T-helper 1 cell treated with Interleukin-12 subunit alpha and Interleukin-12 subunit beta and Interleukin-4 antibody, amounts not matched to agents 30 μg/mL and 1 μg/mL, for 36 hours (primary cell): ENCODE data around the gene CFH.
"Not testable (repeated sequence)": the region's sequence is repeated elsewhere in the genome, so short reads cannot be mapped to it uniquely, and the experiment has no call there.

Source experiments
- H3K27ac Mint-ChIP-seq: one replicate; pipeline ENCODE4 v1.8.0; 2021; ENCODE audit warnings: mild to moderate bottlenecking, mixed read lengths
- H3K27me3 Mint-ChIP-seq: one replicate; pipeline ENCODE4 v1.8.0; 2021; ENCODE audit warnings: low read depth, mixed read lengths
- H3K36me3 Mint-ChIP-seq: one replicate; pipeline ENCODE4 v1.8.0; 2021; ENCODE audit warnings: low read depth, mixed read lengths
- H3K4me1 Mint-ChIP-seq: one replicate; pipeline ENCODE4 v1.8.0; 2021; ENCODE audit warnings: low read depth, mixed read lengths
- H3K4me3 Mint-ChIP-seq: one replicate; pipeline ENCODE4 v1.8.0; 2021; ENCODE audit warnings: mild to moderate bottlenecking, moderate library complexity, mixed read lengths
- H3K9me3 Mint-ChIP-seq: one replicate; pipeline ENCODE4 v1.8.0; 2021; ENCODE audit warnings: mixed read lengths

Gene CFH

DNA sequence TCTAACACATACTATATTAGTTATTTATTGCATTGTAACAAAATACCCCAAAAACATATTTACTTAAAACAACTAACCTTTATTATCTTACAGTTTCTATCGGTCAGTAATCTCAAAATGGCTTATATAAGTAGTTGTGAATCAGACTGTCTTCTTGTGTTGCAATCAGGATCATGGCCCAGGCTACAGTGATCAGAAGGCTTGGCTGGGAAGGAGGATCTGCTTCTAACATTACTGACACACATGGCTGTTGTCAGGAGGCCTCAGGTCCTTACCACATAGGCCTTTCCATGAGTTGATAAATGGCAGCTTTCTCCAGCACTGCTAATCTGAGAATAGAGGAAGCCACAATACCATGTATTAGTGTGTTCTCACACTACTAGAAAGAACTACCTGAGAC, 33.7 kb downstream of the CFH start:
- H3K9me3 Mint-ChIP-seq, result no peaks in the 10 kb centered on the region
- no peak overlapping the region for H3K27ac Mint-ChIP-seq
- H3K4me3 Mint-ChIP-seq, result no peak overlapping the region
- H3K27me3 Mint-ChIP-seq, result peaks cover 3% of the 10 kb centered on the region
- H3K36me3 Mint-ChIP-seq, result no peaks in the 10 kb centered on the region
- H3K4me1 Mint-ChIP-seq, result no peaks in the 10 kb centered on the region

DNA sequence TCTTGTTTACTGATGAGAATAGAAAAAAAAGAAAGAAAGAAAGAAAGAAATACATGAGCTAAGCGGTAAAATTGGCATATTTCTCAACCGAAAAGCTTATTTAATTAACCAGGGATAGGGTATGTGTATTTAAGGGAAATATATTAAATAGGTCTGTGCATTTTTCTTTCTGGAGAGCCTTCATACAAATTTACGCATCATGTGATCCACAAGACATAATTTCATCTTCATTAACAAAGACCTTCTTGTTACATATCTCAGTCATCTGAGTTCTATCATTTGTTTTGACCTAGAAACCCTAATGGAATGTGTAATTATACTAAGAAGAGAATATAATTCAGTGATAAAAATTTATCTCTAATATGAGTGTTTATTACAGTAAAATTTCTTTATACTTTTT, 37.2 kb downstream of the CFH start:
- H3K27ac Mint-ChIP-seq, result no peak overlapping the region
- H3K27me3 Mint-ChIP-seq, result no peaks in the 10 kb centered on the region
- no peaks in the 10 kb centered on the region for H3K4me1 Mint-ChIP-seq
- no peak overlapping the region for H3K4me3 Mint-ChIP-seq
- no peaks in the 10 kb centered on the region for H3K36me3 Mint-ChIP-seq
- no peaks in the 10 kb centered on the region for H3K9me3 Mint-ChIP-seq

DNA sequence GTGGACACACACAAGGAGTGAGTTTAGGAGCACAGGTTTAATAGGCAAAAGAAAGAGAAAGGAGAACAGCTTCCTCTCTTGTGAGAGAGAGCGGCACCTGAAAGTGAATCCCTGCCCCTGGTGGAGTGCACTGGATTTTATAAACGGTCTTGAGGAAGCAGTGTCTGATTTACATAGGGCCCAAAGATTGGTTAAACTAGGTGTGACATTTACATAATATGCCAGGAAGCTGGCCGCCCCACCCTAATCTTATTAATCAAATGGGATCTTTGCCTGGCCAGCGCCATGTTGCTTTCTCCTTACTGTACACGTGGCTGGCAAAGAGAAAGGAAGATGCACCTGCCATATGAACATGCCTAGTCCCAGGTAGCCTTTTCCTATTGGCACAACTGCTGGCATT, 38.7 kb downstream of the CFH start:
- H3K4me1 Mint-ChIP-seq, result no peaks in the 10 kb centered on the region
- H3K36me3 Mint-ChIP-seq, result no peaks in the 10 kb centered on the region
- H3K27ac Mint-ChIP-seq, result no peak overlapping the region
- H3K9me3 Mint-ChIP-seq, result no peaks in the 10 kb centered on the region
- no peak overlapping the region for H3K4me3 Mint-ChIP-seq
- H3K27me3 Mint-ChIP-seq, result no peaks in the 10 kb centered on the region

DNA sequence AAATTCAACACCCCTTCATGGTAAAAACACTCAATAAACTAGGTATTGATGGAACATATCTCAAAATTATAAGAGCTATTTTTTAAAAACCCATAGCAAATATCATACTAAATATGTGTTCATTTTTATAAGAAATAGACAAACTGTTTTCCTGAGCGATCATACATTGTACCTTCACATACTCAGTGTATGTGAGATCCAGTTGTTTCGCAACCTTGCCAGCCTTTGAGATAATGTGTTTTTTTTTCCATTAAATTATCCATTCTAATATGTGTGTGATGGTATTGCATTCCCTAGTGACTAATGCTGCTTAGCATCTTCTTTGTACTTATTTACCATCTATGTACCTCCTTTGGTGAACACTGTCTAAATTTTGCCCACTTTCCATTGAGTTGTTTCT, 47.1 kb downstream of the CFH start:
- H3K9me3 Mint-ChIP-seq, result peaks cover 5% of the 10 kb centered on the region
- H3K4me1 Mint-ChIP-seq, result no peaks in the 10 kb centered on the region
- H3K27ac Mint-ChIP-seq, result no peak overlapping the region
- H3K4me3 Mint-ChIP-seq, result no peak overlapping the region
- H3K36me3 Mint-ChIP-seq, result no peaks in the 10 kb centered on the region
- no peaks in the 10 kb centered on the region for H3K27me3 Mint-ChIP-seq

DNA sequence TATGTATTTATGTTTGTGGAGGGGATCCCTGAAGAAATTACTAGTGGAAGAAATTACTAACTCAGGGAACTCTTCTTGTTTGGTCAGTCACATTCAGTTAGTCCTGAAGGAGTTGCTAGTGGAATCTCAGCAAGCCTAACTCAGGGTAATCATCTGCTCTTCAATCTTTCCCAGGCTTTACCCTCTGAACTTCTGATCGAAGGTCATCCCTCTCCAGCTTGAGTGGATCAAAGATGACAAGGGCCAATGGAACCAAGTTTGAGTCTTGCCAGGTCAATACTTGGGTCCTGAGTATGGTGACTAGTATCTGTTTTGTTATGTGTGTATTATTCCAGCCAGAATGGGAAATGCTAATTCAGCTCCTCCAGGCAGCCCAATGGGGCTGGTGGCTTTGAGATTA, 49.3 kb downstream of the CFH start:
- Mint-ChIP-seq H3K27me3 (no peaks in the 10 kb centered on the region), H3K27ac (no peak overlapping the region), H3K9me3 (peaks cover 5% of the 10 kb centered on the region), H3K4me3 (no peak overlapping the region), H3K4me1 (no peaks in the 10 kb centered on the region), H3K36me3 (no peaks in the 10 kb centered on the region)

DNA sequence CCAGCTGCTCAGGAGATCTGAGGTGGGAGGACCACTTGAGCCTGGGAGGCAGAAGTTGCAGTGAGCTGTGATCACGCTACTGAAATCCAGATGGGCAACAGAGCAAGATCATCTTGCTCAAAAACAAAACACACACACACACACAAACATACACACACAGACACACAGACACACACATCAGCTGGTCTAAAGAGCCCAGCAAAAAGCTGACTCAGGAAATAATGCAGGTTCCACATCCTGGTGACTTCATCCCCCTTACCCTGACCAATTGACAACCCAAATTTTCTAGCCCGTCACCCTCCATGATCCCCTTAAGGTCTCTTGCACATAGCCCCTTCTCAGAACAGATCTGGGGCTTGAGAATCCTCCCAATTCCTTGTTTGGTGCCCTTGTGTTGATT, 58.0 kb downstream of the CFH start:
- H3K9me3 Mint-ChIP-seq, H3K27me3 Mint-ChIP-seq, H3K4me3 Mint-ChIP-seq, H3K27ac Mint-ChIP-seq, H3K4me1 Mint-ChIP-seq, H3K36me3 Mint-ChIP-seq: not testable (repeated sequence)

DNA sequence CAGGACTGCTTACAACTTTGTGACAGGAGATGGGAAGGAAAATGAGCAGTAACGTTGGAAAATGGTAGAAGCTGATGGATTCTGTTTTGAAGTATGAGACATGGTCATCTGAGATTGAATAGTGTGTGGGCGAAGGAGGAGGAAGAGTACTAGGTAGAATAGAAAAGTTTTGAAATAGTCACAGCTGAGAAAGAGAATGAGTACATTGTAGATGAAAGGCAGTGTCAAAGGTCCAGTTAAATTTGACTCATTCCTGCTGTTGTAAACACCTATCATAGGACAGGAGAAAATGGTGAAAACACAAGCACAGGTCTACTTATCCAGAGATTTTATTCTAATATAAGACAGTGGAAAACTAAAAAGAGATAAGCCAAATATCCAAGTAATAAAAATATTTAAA, 66.0 kb downstream of the CFH start:
- Mint-ChIP-seq H3K4me3 (no peak overlapping the region), H3K27me3 (no peaks in the 10 kb centered on the region), H3K36me3 (no peaks in the 10 kb centered on the region), H3K9me3 (no peaks in the 10 kb centered on the region), H3K4me1 (no peaks in the 10 kb centered on the region), H3K27ac (no peak overlapping the region)

DNA sequence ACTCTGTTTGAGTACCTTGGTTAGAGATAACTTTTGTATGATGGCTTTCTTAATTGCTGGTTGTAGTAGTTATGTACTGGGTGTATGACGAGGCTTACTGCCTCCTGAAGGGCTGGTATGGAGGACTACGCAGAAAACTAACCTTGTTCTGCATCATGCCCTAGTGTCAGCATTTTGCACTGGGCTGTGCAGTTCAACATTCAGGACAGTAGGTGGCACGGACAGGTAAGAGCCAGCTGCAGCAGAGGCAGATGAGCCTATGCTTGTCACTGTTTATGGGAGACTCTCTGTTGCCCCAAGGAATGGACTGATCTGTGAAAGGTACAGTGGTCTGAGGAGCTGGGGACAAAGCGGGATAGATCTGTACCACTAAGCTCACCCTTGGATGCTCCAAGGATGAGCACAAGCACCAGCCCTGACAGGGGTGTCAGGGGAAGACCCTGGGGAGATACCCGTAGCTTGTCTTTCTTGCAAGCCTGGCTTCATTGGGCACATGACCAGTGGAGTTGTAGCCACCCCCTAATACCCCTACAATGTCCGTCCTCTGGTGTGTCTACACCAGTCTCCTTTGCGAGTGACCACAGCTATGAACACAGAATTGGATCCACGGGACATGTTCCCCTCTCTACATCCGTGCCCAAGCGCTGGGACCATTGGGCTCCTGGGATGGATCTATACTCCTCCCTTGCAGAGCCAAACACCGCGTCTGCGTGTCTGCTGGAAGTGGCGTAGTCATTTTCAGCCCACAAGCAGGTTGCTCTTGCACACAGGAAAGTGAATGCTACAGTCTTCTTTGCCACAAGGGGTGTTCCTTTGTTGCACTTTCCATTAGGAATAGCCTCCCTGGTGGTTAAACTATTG, 71.7 kb downstream of the CFH start:
- Mint-ChIP-seq H3K36me3 (no peaks in the 10 kb centered on the region), H3K4me3 (no peak overlapping the region), H3K27me3 (no peaks in the 10 kb centered on the region), H3K27ac (no peak overlapping the region), H3K4me1 (no peaks in the 10 kb centered on the region), H3K9me3 (no peaks in the 10 kb centered on the region)

DNA sequence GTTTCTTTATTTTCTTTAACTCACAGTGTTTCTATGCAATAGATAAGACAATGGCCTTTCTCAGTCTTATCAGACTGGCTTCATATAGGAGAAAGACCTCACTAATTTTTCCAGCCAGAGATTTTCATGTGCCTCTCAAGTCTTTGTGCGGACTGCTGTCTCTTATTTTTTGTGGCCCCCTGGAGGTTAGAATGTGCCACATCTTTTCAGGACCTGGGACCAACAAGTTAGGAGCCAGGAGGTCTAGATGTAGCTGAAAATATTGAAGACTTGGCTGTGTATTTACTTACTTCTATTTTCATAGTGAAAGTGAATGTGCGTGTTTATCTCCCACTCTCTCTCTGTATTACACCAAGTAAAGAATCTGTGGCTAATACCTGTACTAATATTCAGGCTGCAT, 80.7 kb downstream of the CFH start:
- Mint-ChIP-seq H3K27ac (no peak overlapping the region), H3K9me3 (no peaks in the 10 kb centered on the region), H3K27me3 (no peaks in the 10 kb centered on the region), H3K4me1 (no peaks in the 10 kb centered on the region), H3K4me3 (no peak overlapping the region), H3K36me3 (no peaks in the 10 kb centered on the region)

DNA sequence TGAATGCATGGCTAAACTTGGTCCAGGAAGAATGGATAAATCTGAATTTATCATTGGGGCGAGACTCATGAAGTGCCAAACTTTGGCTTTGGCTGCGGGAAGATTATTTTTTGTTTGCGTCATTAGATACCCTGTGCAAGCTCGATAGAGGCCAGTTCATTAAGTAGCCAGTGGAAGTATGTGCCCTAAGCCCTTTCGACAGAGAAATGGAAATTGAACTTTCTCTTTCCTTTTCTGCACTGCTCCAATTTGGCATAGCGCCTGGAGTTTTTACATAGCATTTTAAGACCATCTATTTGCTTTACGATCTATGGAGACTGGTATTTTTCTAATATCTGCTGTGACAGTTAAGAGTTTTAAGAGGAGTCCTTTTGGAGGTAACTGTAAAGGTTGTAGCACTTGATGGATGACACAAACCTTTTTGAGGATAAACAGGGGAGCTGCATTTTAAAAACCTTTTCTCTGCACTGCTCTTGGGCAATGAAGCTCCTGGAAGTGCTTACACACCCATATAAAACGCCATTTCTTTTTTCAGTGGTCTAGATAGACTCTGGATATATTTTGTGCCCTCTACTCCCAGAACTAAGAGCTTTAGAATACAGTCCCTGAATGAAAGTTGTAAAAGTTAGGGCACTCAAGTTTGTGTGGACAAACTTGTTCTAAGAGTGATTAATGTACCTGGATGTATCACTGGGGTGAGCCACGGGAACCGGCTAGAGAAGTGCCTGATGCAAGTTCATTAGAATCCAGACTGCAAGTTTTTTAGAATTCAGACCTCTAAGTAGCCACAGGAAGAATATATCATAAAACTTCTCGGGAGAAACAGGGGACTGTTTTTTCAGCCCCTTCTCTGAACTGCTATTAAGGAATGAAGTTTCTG, 81.5 kb downstream of the CFH start:
- Mint-ChIP-seq H3K4me3 (no peak overlapping the region), H3K9me3 (peaks cover 7% of the 10 kb centered on the region), H3K27ac (no peak overlapping the region)

DNA sequence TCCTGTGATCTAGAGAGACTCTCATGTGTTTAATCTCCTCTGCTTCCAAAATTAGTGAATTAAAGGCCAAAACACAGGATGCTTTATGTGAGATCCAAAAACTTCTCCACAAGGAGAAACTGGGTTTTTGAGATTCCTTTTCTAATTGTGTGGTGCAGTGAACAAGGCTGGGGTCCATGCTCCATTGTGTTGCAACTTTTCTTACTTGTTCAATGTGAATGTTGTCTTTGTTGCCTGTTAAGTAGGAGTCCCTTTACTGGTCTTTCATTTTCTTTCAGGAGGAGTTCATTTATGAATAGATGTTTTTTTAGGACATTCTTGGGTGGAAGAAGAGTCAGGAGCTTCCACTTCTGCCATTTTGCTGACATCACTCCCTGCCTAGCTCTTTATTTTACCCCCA, 82.2 kb downstream of the CFH start:
- no peaks in the 10 kb centered on the region for H3K27me3 Mint-ChIP-seq
- no peaks in the 10 kb centered on the region for H3K4me1 Mint-ChIP-seq
- no peaks in the 10 kb centered on the region for H3K36me3 Mint-ChIP-seq
- H3K4me3 Mint-ChIP-seq, result no peak overlapping the region
- H3K9me3 Mint-ChIP-seq, result peaks cover 10% of the 10 kb centered on the region
- H3K27ac Mint-ChIP-seq, result no peak overlapping the region

More for the DNA sequence above, 81.5 kb downstream of the CFH start:
- Mint-ChIP-seq H3K27me3 (no peaks in the 10 kb centered on the region), H3K36me3 (no peaks in the 10 kb centered on the region), H3K4me1 (no peaks in the 10 kb centered on the region)

DNA sequence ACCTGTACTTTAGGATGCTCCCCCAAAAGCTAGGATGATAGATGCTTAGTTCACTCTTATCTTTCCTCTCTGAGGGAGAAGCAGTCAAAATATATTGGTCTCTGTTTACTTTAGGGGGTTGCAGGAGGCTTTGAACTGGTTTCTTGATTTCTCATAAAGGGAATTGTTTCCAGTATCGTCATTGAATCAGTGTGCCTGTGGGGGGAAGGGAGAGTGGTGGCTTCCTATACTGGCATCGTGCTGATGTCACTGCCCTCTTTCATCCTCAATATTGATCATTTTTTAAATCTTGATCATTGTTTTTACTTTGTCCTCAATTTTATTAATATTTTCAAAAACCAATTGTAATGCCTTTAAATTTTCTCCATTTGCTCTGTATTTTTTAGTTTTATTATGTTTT, 82.6 kb downstream of the CFH start:
- Mint-ChIP-seq H3K27me3 (no peaks in the 10 kb centered on the region), H3K36me3 (no peaks in the 10 kb centered on the region), H3K27ac (no peak overlapping the region), H3K9me3 (peaks cover 14% of the 10 kb centered on the region), H3K4me3 (no peak overlapping the region), H3K4me1 (no peaks in the 10 kb centered on the region)

DNA sequence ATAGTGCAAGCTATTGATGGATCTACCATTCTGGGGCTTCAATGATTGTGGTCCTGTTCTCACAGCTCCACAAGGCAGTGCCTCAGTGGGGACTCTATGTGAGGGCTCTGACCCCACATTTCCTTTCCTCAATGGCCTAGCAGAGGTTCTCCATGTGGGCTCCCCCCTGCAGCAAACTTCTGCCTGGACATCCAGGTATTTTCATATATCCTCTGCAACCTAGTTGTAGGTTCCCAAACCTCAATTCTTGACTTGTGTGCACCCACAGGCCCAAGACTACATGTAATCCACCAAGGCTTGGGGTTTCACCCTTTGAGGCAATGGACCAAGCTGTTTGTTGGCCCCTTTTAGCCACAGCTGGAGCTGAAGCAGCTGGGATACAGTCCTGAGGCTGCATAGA, 86.9 kb downstream of the CFH start:
- peaks cover 22% of the 10 kb centered on the region for H3K9me3 Mint-ChIP-seq
- H3K4me3 Mint-ChIP-seq, result no peak overlapping the region
- H3K27me3 Mint-ChIP-seq, result no peaks in the 10 kb centered on the region
- H3K4me1 Mint-ChIP-seq, result no peaks in the 10 kb centered on the region
- H3K36me3 Mint-ChIP-seq, result no peaks in the 10 kb centered on the region
- H3K27ac Mint-ChIP-seq, result no peak overlapping the region

DNA sequence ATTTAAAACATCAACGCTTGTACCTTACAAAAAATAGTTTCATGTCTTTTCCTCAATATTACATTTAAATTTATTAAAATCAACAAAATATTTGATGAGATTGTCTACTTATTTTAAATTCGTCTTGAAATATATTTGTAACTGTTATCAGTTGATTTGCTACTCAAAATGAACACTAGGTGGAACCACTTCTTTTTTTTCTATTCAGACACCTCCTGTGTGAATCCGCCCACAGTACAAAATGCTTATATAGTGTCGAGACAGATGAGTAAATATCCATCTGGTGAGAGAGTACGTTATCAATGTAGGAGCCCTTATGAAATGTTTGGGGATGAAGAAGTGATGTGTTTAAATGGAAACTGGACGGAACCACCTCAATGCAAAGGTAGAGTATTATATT, 91.4 kb downstream of the CFH start:
- H3K9me3 Mint-ChIP-seq, result peaks cover 17% of the 10 kb centered on the region
- H3K27me3 Mint-ChIP-seq, H3K36me3 Mint-ChIP-seq, H3K4me3 Mint-ChIP-seq, H3K27ac Mint-ChIP-seq, H3K4me1 Mint-ChIP-seq: not testable (repeated sequence)

DNA sequence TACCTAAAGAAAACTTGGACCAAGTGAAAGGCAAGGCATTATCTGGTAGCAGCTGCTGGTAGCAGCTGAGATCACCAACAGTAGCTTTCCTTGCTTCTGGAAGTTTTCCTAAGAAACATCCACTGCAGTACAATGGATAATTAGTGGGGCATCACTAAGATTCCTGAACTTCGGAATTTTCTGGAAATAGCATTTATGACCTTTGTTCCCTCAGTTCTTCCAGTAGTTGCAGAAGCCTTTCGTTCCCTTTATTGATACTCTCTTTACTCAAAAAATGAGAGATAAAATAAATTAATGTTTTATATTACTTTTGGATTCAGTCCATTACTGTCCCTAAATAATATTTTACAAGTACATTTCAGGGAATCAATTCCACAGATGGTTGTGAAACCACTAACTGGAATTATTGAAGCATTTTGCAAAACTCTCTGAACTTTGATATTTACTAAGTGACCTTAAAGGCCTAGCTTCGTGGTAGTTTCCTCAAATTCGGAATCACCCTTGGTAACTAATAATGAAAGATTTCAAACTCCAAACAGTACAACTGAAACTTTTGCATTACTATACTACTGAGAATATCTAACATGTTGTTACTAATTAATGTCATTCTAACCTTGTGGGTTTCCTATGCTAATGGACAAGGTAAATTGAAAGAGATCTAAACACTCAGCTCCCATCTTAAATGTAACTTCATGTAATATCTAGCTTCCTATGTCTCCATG, 113.3 kb downstream of the CFH start:
- not testable (repeated sequence) for H3K27ac Mint-ChIP-seq, H3K9me3 Mint-ChIP-seq, H3K27me3 Mint-ChIP-seq, H3K36me3 Mint-ChIP-seq, H3K4me1 Mint-ChIP-seq, H3K4me3 Mint-ChIP-seq
